Naive thymus-derived CD4-positive, alpha-beta T cell (primary cell): Measurements from ENCODE around the gene ANGPTL1. TPM values are rescaled to one million over a fixed set of nuclear protein-coding genes. Genes with fewer than 3 reads are reported as not detected.
"Not testable (repeated sequence)": the region's sequence is repeated elsewhere in the genome, so short reads cannot be mapped to it uniquely, and the experiment has no call there.

Source experiments
- ATAC-seq: fragments of 150-1000 bp; cut with Tn5 transposase; 2 replicates; pipeline ENCODE4 v1.10.0; 2021; ENCODE audit warnings: mild to moderate bottlenecking, moderate library complexity
- CTCF ChIA-PET: fragments of 350-600 bp; sonication (Branson Sonifier 250); formaldehyde crosslinking; loops from one replicate; lab custom pipeline; 2021; ENCODE audit warnings: antibody characterized with exemption; lab: Charles Lee
- POLR2A ChIA-PET: fragments of 350-600 bp; sonication (Branson Sonifier 250); formaldehyde crosslinking; loops from one replicate; lab custom pipeline; 2021; ENCODE audit warnings: antibody characterized with exemption, inconsistent platforms; lab: Charles Lee
- DNase-seq, 9 donors: peaks; one replicate each; pipeline versions ENCODE4 v3.0.0 to v3.0.0-alpha.2; 2020 to 2022; ENCODE audit warnings: mixed read lengths in 1 of 9
- H3K27ac ChIP-seq: one replicate; pipeline ENCODE4 v1.7.0; 2013; ENCODE audit warnings: mild to moderate bottlenecking, low read depth, low read length, moderate library complexity
- H3K27me3 ChIP-seq, 2 donors: one replicate each; pipeline ENCODE4 v1.7.0; 2013; ENCODE audit warnings: low read length in 2 of 2, mild to moderate bottlenecking in 2 of 2, moderate library complexity in 2 of 2; ENCODE audit not compliant: control insufficient read depth in 2 of 2, insufficient read depth in 2 of 2
- H3K36me3 ChIP-seq, 3 experiments: 1 replicate in 2 of 3; 2 replicates in 1 of 3; pipeline ENCODE4 v1.7.0; 2013; ENCODE audit warnings: low read length in 3 of 3, mild to moderate bottlenecking in 3 of 3, moderate library complexity in 1 of 3; ENCODE audit not compliant: insufficient read depth in 3 of 3, control insufficient read depth in 2 of 3
- H3K4me1 ChIP-seq, 2 donors: one replicate each; pipeline ENCODE4 v1.7.0; 2013; ENCODE audit warnings: low read length in 2 of 2, mild to moderate bottlenecking in 2 of 2, moderate library complexity in 1 of 2; ENCODE audit not compliant: control insufficient read depth in 2 of 2, insufficient read depth in 2 of 2
- H3K4me3 ChIP-seq: 2 replicates; pipeline ENCODE4 v1.7.0; 2013; ENCODE audit warnings: mild to moderate bottlenecking, low read length
- H3K9me3 ChIP-seq, 3 experiments: 1 replicate in 2 of 3; 2 replicates in 1 of 3; pipeline ENCODE4 v1.7.0; 2013; ENCODE audit warnings: low read length in 3 of 3; ENCODE audit not compliant: control insufficient read depth in 2 of 3
- H3K27ac Mint-ChIP-seq, 9 donors: one replicate each; pipeline ENCODE4 v1.8.0; 2020 to 2022; ENCODE audit warnings: mixed read lengths in 9 of 9, mild to moderate bottlenecking in 8 of 9, moderate library complexity in 5 of 9, inconsistent platforms in 2 of 9
- H3K27me3 Mint-ChIP-seq, 5 donors: one replicate each; pipeline ENCODE4 v1.8.0; 2021 to 2022; ENCODE audit warnings: mixed read lengths in 5 of 5, mild to moderate bottlenecking in 1 of 5
- H3K36me3 Mint-ChIP-seq, 5 donors: one replicate each; pipeline ENCODE4 v1.8.0; 2020 to 2022; ENCODE audit warnings: mixed read lengths in 5 of 5, mild to moderate bottlenecking in 3 of 5, inconsistent platforms in 1 of 5
- H3K4me1 Mint-ChIP-seq, 7 donors: one replicate each; pipeline ENCODE4 v1.8.0; 2020 to 2022; ENCODE audit warnings: mixed read lengths in 7 of 7, mild to moderate bottlenecking in 3 of 7, inconsistent platforms in 1 of 7
- H3K4me3 Mint-ChIP-seq, 10 donors: one replicate each; pipeline ENCODE4 v1.8.0; 2020 to 2022; ENCODE audit warnings: mild to moderate bottlenecking in 10 of 10, mixed read lengths in 10 of 10, moderate library complexity in 6 of 10, inconsistent platforms in 2 of 10
- H3K9me3 Mint-ChIP-seq, 11 donors: one replicate each; pipeline ENCODE4 v1.8.0; 2020 to 2022; ENCODE audit warnings: mixed read lengths in 11 of 11, mild to moderate bottlenecking in 4 of 11, inconsistent platforms in 1 of 11, moderate library complexity in 1 of 11
- intact Hi-C, 2 donors: fragments of 100-400 bp; cut with micrococcal nuclease; formaldehyde crosslinking; loops; one replicate each; pipeline ENCODE4 v1.15.1; 2023
- polyA plus RNA-seq, 2 donors: library from polyadenylated mRNA; unstranded; fragments of 300-500 nt; fragmentation: Illumina TruSeq; gene quantifications; one replicate each; pipeline ENCODE4 v1.2.3, GENCODE V29; 2021
- total RNA-seq, 6 experiments: library from RNA in 5 of 6; stranded (reverse) in 5 of 6; gene quantifications; 1 replicate in 5 of 6; 2 replicates in 1 of 6; pipeline ENCODE4 v1.2.3 and lab custom pipeline; 2021 to 2026

The ANGPTL1 gene
- total and polyA plus RNA-seq, 7 experiments from 2014 or later, result not detected

GRCh38 chr1:178849918-178850317, 21.0 kb downstream of the ANGPTL1 start:
- Mint-ChIP-seq H3K36me3 (peaks cover 0 to 21% (median 0%) of the 10 kb centered on the region in 5 donors), H3K27ac (no peak overlapping the region), H3K9me3 (no peaks in the 10 kb centered on the region), H3K4me3 (no peak overlapping the region), H3K4me1 (no peaks in the 10 kb centered on the region), H3K27me3 (no peaks in the 10 kb centered on the region)
- H3K36me3 ChIP-seq, result no peaks in the 10 kb centered on the region
- no peak for DNase-seq
- ATAC-seq, result no peak
- no peak overlapping the region for H3K4me3 ChIP-seq
- ChIA-PET CTCF (interaction anchor here (1.1 kb wide), 1 partner anchor 9 kb away, joined by 3 read pairs; no protein-coding TSS in a partner anchor), POLR2A (no interaction called here)
- no peaks in the 10 kb centered on the region for H3K4me1 ChIP-seq
- H3K27ac ChIP-seq, result no peak overlapping the region
- intact Hi-C loops, result no loop called here
- no peaks in the 10 kb centered on the region for H3K9me3 ChIP-seq
- H3K27me3 ChIP-seq, result no peaks in the 10 kb centered on the region

DNA sequence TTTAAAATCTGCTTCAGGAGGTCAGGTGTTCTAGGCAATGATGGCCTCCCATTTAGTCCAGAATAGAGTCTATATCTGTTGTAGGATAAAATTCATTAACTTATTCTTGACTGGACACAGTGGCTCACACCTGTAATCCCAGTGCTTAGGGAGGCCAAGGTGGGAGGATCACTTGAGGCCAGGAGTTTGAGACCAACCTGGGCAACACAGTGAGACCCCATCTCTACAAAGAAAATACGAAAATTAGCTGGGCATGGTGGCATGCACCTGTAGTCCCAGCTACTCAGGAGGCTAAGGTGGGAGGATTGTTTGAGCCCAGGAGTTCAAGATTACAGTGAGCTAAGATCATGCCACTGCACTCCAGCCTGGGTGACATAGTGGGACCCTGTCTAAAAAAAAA, 23.0 kb downstream of the ANGPTL1 start:
- H3K9me3 ChIP-seq, H3K36me3 ChIP-seq, H3K4me1 Mint-ChIP-seq, H3K9me3 Mint-ChIP-seq, H3K4me3 Mint-ChIP-seq, ATAC-seq, CTCF ChIA-PET, POLR2A ChIA-PET, H3K4me3 ChIP-seq, H3K27ac Mint-ChIP-seq, H3K4me1 ChIP-seq, H3K27me3 Mint-ChIP-seq, intact Hi-C loops, H3K27me3 ChIP-seq, DNase-seq, H3K27ac ChIP-seq: not testable (repeated sequence)
- H3K36me3 Mint-ChIP-seq, result peaks cover 0 to 18% (median 0%) of the 10 kb centered on the region in 5 donors

- Mint-ChIP-seq H3K27ac (no peak overlapping the region), H3K4me3 (no peak overlapping the region), H3K36me3 (peaks cover 0 to 15% (median 0%) of the 10 kb centered on the region in 5 donors), H3K4me1 (no peaks in the 10 kb centered on the region), H3K9me3 (no peaks in the 10 kb centered on the region), H3K27me3 (no peaks in the 10 kb centered on the region)
- ChIA-PET CTCF (no interaction called here), POLR2A (no interaction called here)
- H3K36me3 ChIP-seq, result no peaks in the 10 kb centered on the region
- H3K27ac ChIP-seq, result no peak overlapping the region
- no peak overlapping the region for H3K4me3 ChIP-seq
- no peaks in the 10 kb centered on the region for H3K9me3 ChIP-seq
- H3K4me1 ChIP-seq, result no peaks in the 10 kb centered on the region
- DNase-seq, result no peak
- intact Hi-C loops, result no loop called here
- no peak for ATAC-seq
- no peaks in the 10 kb centered on the region for H3K27me3 ChIP-seq
Observed at GRCh38 chr1:178847396-178847849, 23.5 kb downstream of the ANGPTL1 start.

DNA sequence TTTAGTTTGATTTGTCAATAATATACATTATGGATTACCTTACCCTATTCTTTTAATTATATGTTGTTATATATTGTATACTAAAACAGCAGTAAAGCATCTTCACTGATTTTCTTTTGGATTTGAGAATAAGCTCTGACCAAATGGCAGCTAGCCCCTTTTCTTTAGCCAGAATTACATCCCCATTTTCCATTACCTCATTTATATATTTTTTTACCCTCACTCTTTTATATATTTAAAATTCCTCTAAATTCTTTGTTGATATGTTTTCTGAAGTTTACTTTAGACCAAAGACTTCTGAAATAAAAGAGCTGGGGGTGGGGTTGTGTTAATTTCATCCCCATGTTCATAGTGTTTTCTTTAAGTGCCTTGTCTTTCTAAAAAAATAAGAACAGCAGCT, 24.6 kb downstream of the ANGPTL1 start:
- H3K9me3 Mint-ChIP-seq, result no peaks in the 10 kb centered on the region
- ChIA-PET CTCF (no interaction called here), POLR2A (no interaction called here)
- Histone ChIP-seq H3K9me3 (no peaks in the 10 kb centered on the region), H3K27ac (no peak overlapping the region), H3K36me3 (no peaks in the 10 kb centered on the region), H3K4me3 (no peak overlapping the region), H3K4me1 (no peaks in the 10 kb centered on the region), H3K27me3 (no peaks in the 10 kb centered on the region)
- H3K27ac Mint-ChIP-seq, result no peak overlapping the region
- peaks cover 0 to 7% (median 0%) of the 10 kb centered on the region in 5 donors for H3K36me3 Mint-ChIP-seq
- intact Hi-C loops, result no loop called here
- no peaks in the 10 kb centered on the region for H3K4me1 Mint-ChIP-seq
- no peaks in the 10 kb centered on the region for H3K27me3 Mint-ChIP-seq
- no peak for ATAC-seq
- no peak for DNase-seq
- H3K4me3 Mint-ChIP-seq, result no peak overlapping the region

GRCh38 chr1:178844436-178844835, 26.4 kb downstream of the ANGPTL1 start:
- Mint-ChIP-seq H3K4me1 (no peaks in the 10 kb centered on the region), H3K4me3 (no peak overlapping the region), H3K36me3 (peaks cover 0 to 9% (median 0%) of the 10 kb centered on the region in 5 donors), H3K27me3 (no peaks in the 10 kb centered on the region), H3K27ac (no peak overlapping the region), H3K9me3 (peaks cover 0 to 5% (median 0%) of the 10 kb centered on the region in 11 donors)
- ChIA-PET POLR2A (interaction anchor here (0.9 kb wide), 1 partner anchor 46 kb away, joined by 6 read pairs; no protein-coding TSS in a partner anchor), CTCF (no interaction called here)
- ATAC-seq (no peak), DNase-seq (no peak)
- H3K27me3 ChIP-seq, result no peaks in the 10 kb centered on the region
- intact Hi-C loops, result no loop called here
- no peak overlapping the region for H3K27ac ChIP-seq
- H3K9me3 ChIP-seq, result no peaks in the 10 kb centered on the region
- no peaks in the 10 kb centered on the region for H3K4me1 ChIP-seq
- no peaks in the 10 kb centered on the region for H3K36me3 ChIP-seq
- H3K4me3 ChIP-seq, result no peak overlapping the region

- POLR2A ChIA-PET, result interaction anchor here (0.6 kb wide), 1 partner anchor 30 kb away, joined by 5 read pairs; no protein-coding TSS in a partner anchor
- Histone ChIP-seq H3K4me1 (no peaks in the 10 kb centered on the region), H3K27ac (no peak overlapping the region), H3K9me3 (no peaks in the 10 kb centered on the region), H3K4me3 (no peak overlapping the region), H3K36me3 (peaks cover 0 to 3% (median 0%) of the 10 kb centered on the region in 3 experiments), H3K27me3 (no peaks in the 10 kb centered on the region)
- Mint-ChIP-seq H3K4me1 (peaks cover 0 to 4% (median 0%) of the 10 kb centered on the region in 7 donors), H3K27me3 (no peaks in the 10 kb centered on the region), H3K4me3 (no peak overlapping the region), H3K27ac (no peak overlapping the region), H3K36me3 (peaks cover 0 to 66% (median 41%) of the 10 kb centered on the region in 5 donors), H3K9me3 (peaks cover 0 to 10% (median 0%) of the 10 kb centered on the region in 11 donors)
- DNase-seq (no peak), ATAC-seq (no peak)
- CTCF ChIA-PET, result no interaction called here
- intact Hi-C loops, result no loop called here
Observed at GRCh38 chr1:178825167-178825566, 45.7 kb downstream of the ANGPTL1 start.

GRCh38 chr1:178821134-178821866, 49.6 kb downstream of the ANGPTL1 start:
- Histone ChIP-seq H3K27ac (no peak overlapping the region), H3K9me3 (no peaks in the 10 kb centered on the region), H3K4me3 (no peak overlapping the region), H3K36me3 (peaks cover 0 to 6% (median 0%) of the 10 kb centered on the region in 3 experiments), H3K4me1 (no peaks in the 10 kb centered on the region), H3K27me3 (no peaks in the 10 kb centered on the region)
- no peak for ATAC-seq
- no peak overlapping the region for H3K27ac Mint-ChIP-seq
- DNase-seq, result no peak
- intact Hi-C loops, result no loop called here
- no peaks in the 10 kb centered on the region for H3K27me3 Mint-ChIP-seq
- ChIA-PET CTCF (no interaction called here), POLR2A (no interaction called here)
- peaks cover 0 to 10% (median 0%) of the 10 kb centered on the region in 11 donors for H3K9me3 Mint-ChIP-seq
- H3K36me3 Mint-ChIP-seq, result peaks cover 0 to 71% (median 36%) of the 10 kb centered on the region in 5 donors
- no peak overlapping the region for H3K4me3 Mint-ChIP-seq
- H3K4me1 Mint-ChIP-seq, result peaks cover 0 to 8% (median 0%) of the 10 kb centered on the region in 7 donors
